Mucosa of stomach (tissue), 1 donor: ENCODE measurements around the gene EHHADH.

Experiments
- H3K27me3 ChIP-seq: one replicate; pipeline ENCODE4 v1.7.0; 2013; ENCODE audit warnings: mild to moderate bottlenecking, low read length; ENCODE audit not compliant: control insufficient read depth, insufficient read depth
- H3K36me3 ChIP-seq: one replicate; pipeline ENCODE4 v1.7.0; 2013; ENCODE audit warnings: low read length; ENCODE audit not compliant: control insufficient read depth, insufficient read depth
- H3K4me1 ChIP-seq: one replicate; pipeline ENCODE4 v1.7.0; 2013; ENCODE audit warnings: mild to moderate bottlenecking, low read length; ENCODE audit not compliant: control insufficient read depth, insufficient read depth
- H3K4me3 ChIP-seq: one replicate; pipeline ENCODE4 v1.7.0; 2013; ENCODE audit warnings: low read length
- H3K9ac ChIP-seq: one replicate; pipeline ENCODE4 v1.7.0; 2013; ENCODE audit warnings: mild to moderate bottlenecking, low read length, moderate library complexity
- H3K9me3 ChIP-seq: one replicate; pipeline ENCODE4 v1.7.0; 2013; ENCODE audit warnings: mild to moderate bottlenecking, low read length, moderate library complexity; ENCODE audit not compliant: control insufficient read depth
- donor health status: Pancreatic carcinoma.

The EHHADH gene

DNA sequence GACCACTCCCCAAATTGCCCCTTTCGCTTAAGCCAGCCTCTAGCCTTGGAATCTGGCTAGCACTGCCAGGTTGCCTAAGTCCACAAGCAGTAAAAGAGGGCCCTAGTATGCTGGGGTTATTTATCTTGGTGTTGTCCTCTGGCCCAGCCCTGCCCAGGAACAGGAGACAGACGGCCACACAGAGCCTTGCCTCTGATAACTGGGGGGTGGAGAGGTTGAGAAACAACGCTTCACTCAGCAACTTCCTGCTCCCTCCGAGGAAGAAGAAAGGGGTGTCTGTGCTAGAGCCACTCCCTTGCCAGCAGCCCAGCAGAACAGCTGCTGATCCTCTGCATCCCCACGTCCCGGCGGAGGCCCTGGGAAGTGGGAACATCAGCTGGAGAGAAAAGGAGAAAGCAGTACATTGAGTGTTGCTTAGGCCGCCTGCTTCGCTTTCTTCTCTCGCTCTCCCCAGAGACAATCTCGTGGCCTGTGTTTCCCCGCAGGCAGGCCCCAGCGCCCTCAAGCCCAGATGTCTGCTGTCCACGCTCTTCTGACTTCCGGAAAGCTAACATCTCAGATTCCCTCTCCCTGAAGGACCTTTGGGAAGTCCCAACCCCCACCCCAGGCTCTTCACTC lies 78.4 kb downstream of the EHHADH start:
- H3K9ac ChIP-seq, result peak overlapping the region; percentile 45
- no peaks in the 10 kb centered on the region for H3K27me3 ChIP-seq
- peaks cover 18% of the 10 kb centered on the region for H3K4me1 ChIP-seq
- H3K9me3 ChIP-seq, result no peaks in the 10 kb centered on the region
- no peaks in the 10 kb centered on the region for H3K36me3 ChIP-seq
- H3K4me3 ChIP-seq, result peak overlapping the region; percentile 44

DNA sequence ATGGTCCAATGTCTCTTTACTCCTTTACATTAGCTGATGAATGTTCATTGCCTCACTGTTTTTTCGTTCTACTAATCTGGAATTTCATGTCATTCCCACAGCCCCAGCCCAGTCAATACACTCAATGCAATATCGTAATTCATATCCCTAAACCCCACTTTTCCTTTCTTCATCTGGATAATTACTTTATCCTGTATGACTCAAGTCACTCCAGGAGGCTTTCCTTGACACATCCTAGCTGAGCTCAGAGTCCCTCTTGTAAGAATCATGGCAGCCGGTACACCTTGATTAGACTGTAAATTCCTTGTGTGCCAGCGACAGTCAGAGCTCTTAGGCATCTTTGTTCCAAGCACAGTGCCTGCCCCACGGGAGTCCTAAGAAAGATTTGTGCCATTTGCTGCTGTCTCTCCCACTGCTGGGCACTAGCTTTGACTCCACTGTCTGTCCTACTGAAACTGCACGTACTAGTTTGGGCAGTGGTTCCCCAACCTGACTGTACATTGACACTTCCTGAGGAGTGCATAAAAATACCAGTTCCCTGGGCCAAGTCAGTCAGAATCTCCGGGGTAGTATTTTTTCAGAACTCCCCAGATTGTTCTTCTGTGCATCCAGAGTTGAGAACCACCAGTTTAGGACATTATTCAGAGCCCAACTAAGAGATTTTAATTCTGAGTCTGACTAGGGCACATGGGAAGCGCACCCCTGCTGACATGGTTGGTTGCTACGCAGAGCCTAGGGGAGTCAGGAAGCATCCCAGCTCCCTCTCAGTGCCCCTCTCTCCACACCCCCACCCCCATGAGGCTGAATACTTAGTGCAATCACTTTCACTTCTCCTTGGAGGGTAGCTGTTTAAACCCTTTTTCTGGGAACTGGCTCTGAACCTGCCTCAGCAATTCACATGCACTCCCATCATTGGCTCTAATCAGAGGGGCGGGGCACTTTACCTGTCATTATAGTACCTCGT lies 81.5 kb downstream of the EHHADH start:
- Histone ChIP-seq H3K4me3 (no peak overlapping the region), H3K27me3 (no peaks in the 10 kb centered on the region), H3K36me3 (no peaks in the 10 kb centered on the region), H3K4me1 (peaks cover 18% of the 10 kb centered on the region), H3K9me3 (no peaks in the 10 kb centered on the region), H3K9ac (no peak overlapping the region)

DNA sequence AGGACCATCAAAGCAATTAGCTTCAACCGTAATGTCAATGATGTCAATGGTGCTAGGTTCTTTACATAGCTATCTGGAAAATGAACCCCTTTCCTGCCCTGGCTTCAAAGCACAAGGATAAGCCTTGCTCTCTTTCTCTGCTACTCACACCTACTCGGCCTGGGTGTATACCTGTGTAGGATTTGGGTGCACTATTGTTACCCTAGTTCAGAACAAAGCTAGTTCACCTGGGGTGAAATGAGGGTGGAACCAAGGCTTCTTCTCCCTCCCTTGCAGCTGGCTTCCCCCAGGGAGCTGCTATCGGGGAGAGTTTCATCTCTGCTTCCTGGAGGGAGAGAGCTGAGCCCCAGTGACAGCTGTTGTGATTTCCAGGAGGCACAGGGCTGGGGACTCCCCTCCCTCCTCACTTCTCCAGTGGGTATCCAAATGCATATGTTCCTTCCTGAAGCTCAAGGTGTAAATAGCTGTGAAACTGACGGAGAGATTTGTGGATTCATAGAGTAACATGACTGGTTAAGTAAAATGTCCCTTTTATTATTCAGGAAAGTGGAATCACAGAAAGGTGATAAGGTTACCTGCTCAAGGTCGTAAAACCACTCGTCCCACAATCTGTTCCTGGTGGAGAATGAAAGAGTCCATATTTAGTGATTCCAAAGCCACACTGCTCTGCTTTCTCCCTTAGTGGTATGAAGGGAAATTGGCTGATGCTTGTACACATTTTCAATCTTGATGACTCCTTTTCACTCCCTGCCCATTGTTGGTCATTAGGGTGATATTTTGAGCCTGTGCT lies 89.2 kb downstream of the EHHADH start:
- Histone ChIP-seq H3K4me1 (no peaks in the 10 kb centered on the region), H3K36me3 (no peaks in the 10 kb centered on the region), H3K9ac (no peak overlapping the region), H3K9me3 (no peaks in the 10 kb centered on the region), H3K27me3 (peaks cover 4% of the 10 kb centered on the region), H3K4me3 (no peak overlapping the region)

DNA sequence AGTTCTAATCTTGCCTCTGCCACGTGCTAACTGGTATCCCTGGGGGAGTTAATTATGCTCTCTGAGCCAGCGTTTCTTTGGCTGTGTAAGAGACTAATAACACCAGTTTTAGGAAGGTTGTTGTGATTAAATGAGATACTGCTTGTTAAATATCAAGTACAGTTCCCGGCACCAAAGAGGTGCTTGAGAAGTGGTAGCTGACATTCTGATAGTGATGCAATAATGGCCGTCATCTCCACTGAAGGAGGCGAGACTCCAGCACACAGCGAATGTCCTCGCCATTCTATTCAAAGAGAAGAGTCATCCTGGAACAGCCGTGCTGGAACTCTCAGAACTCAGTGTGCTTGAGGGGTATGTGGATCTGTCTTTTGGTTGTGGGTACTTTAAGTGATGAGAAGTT lies 91.2 kb downstream of the EHHADH start:
- Histone ChIP-seq H3K4me3 (no peak overlapping the region), H3K9ac (no peak overlapping the region), H3K9me3 (no peaks in the 10 kb centered on the region), H3K27me3 (peaks cover 4% of the 10 kb centered on the region), H3K4me1 (no peaks in the 10 kb centered on the region), H3K36me3 (no peaks in the 10 kb centered on the region)

DNA sequence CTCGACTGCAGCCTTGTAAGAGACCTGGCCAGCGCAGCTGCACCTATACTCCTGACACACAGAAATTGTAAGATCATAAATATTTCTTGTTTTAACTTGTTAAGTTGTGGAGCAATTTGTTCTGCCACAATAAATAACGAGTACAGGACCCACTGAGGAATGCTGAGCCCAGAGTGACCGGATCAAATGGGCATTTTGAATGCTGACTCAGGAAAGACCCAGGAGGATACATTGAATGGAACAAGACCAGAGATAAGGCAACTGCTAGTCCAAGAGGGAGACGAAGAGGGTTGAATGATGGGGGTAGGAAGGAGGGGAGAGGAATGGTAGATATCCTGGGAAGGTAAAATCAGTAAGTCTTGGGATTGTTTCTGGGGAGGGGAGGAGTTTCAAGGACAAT lies 92.1 kb downstream of the EHHADH start:
- Histone ChIP-seq H3K27me3 (peaks cover 8% of the 10 kb centered on the region), H3K36me3 (no peaks in the 10 kb centered on the region), H3K4me3 (no peak overlapping the region), H3K9me3 (no peaks in the 10 kb centered on the region), H3K9ac (no peak overlapping the region), H3K4me1 (no peaks in the 10 kb centered on the region)

DNA sequence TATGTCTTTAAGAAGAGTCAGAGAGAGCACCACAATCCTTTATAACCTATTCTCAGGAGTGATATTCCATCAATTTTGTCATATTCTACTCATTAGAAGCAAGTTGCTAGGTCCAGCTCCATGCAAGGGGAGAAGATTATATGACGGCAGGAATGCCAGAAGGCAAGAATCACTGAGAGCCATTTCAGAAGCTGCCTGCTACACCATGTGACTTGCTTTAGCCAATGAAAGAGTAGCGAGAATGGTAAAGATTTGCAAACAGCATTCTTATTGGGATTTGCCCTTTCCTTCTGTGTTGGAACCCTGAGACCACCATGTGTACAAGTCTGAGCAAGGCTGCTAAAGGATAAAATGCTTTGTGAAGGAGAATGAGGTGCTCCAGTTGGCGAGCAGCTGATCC lies 96.5 kb downstream of the EHHADH start:
- Histone ChIP-seq H3K4me3 (no peak overlapping the region), H3K9me3 (no peaks in the 10 kb centered on the region), H3K4me1 (no peaks in the 10 kb centered on the region), H3K9ac (no peak overlapping the region), H3K27me3 (peaks cover 26% of the 10 kb centered on the region), H3K36me3 (no peaks in the 10 kb centered on the region)

DNA sequence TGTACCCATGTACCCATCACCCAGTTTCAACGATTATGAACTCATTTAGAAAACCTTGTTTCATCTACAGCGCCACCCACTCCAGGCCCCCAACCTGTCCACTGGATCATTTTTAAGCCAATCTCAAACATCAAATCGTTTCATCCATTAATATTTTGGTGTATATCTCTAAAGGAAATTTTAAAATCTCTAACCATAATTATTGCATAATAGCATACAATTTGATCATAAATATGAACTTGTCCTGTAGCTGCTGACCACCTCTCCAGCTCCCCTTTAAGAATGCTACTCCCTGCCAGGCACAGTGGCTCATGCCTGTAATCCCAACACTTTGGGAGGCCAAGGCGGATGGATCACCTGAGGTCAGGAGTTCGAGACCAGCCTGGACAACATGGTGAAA lies 98.2 kb downstream of the EHHADH start:
- Histone ChIP-seq H3K27me3 (peaks cover 38% of the 10 kb centered on the region), H3K9ac (no peak overlapping the region), H3K36me3 (no peaks in the 10 kb centered on the region), H3K4me1 (no peaks in the 10 kb centered on the region), H3K9me3 (no peaks in the 10 kb centered on the region), H3K4me3 (no peak overlapping the region)

DNA sequence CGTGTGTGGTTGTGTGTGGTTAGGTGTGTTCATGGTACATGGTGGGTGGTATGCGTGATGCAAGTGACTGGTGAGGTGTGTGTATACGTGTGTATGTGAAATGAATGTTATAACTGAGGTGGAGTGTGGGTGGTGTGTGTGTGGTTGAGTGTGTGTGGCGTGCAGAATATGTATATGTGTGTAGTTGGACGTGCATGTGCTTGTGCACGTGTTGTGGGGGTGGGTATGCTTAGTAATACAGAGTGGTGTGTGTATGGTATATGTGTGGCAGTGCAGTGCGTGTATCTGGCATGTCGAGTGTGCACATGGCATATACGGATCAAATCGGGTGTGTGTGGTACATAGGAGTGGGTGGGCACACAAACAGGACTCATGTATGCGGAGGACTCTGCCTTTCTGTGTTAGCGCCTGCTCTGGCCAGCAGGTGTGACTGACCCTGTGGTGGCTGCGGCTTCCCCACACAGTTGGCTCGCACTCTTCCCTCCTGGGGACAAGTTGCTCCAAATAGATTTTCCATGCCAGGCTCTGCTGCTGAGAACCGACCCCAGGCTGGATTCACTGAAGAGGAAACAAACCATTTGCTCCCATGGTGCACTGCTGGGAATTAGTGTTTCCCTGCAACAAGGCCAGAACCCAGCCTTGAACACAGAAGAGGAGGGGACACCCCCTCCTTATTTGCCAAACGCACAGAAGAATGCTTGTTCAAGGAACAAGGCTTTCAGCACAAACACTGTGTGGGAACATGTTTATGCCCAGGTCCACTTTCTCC lies 99.8 kb downstream of the EHHADH start:
- Histone ChIP-seq H3K36me3 (no peaks in the 10 kb centered on the region), H3K4me1 (no peaks in the 10 kb centered on the region), H3K9me3 (no peaks in the 10 kb centered on the region), H3K4me3 (no peak overlapping the region), H3K27me3 (peaks cover 47% of the 10 kb centered on the region), H3K9ac (no peak overlapping the region)

DNA sequence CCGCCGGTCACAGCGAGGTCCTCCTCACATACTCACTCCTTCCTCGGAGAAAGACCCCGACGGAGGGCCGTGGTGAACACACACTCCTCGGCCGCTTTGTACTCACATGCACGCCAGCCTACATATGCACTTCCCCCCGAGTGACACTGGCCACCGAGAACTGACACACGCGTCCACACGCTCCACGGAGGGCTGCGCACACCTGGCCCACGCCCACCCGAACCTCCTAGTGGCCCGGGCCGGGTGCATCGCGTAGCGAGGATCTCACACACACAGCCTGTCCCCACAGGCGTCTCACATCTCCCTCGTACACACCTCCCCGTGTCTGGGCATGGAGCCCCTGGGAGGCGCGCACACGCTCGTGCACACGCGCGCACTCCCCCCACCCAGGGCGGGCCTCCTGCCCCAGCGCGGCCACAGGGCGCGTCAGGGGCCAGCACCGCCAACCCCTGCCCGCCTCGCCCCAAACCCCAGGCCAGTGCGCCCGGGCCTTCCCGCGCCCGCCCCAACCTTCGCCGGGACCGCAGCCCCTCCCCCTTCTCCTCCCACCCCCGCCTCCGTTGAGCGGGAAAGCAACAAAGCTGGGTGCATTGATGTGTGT lies 100.6 kb downstream of the EHHADH start:
- H3K4me1 ChIP-seq, result no peaks in the 10 kb centered on the region
- H3K9me3 ChIP-seq, result no peaks in the 10 kb centered on the region
- no peaks in the 10 kb centered on the region for H3K36me3 ChIP-seq
- H3K9ac ChIP-seq, result no peak overlapping the region
- H3K4me3 ChIP-seq, result no peak overlapping the region
- H3K27me3 ChIP-seq, result peaks cover 52% of the 10 kb centered on the region

DNA sequence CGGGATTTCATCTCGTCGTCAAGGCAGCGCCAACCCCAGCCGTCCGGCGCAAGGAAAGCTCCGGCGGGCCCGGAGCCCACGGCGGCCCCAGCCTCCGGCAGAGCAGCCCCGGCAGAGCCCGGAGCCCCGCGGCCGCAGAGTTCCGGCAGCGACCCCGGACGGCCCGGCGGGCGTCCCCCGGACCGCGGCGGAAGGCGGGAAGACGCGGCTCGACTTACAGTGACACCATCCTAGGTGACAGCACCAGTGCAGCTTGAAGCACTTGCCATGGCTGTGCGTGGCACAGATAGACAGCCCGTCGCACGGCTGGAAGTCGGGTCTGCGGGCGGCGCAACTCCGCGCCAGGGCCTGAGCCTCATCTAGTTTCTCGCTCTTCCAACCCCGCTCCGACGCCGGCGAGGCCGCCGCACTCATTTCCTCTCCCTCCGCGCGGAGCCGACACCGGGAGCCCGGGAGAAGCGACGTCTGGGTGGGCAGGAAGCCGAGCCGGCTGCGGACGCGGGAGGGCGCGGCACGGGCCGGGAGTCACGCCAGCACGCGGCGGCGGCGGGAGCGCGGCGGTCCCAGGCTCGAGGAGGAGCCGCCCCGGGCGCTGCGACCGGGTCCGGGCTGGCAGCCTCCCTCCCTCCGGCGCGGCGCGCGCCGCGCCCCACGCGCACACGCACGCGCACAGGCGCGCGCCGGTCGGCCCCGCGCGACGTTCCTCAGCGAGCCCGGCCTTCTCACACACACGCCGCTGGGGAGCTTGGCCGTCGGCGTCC lies 101.3 kb downstream of the EHHADH start, which contains the start of gene C3orf70:
Gene C3orf70 (minus strand): TSS at position 651 of the 761 bp plus-strand sequence. CDS start 237 bp downstream, at position 414.
- Histone ChIP-seq H3K9ac (peak within 1 kb of the TSS; percentile 22), H3K9me3 (no peaks in the 10 kb centered on the region), H3K27me3 (peaks cover 59% of the 10 kb centered on the region), H3K4me1 (no peaks in the 10 kb centered on the region), H3K4me3 (no peak within 1 kb of the TSS), H3K36me3 (no peaks in the 10 kb centered on the region)
